SKM-1 (cell line): ENCODE results near the gene EFCAB13.

ENCODE experiments used
- DNase-seq: peaks from one replicate; lab custom pipeline; 2025; ENCODE audit not compliant: unreplicated experiment; lab: John Stamatoyannopoulos, UW

The EFCAB13 gene

GRCh38 chr17:47295037-47295873 lies 28.5 kb upstream of the EFCAB13 start:
- no peak for DNase-seq

- no peak for DNase-seq
Measured at GRCh38 chr17:47295874-47296255, 27.9 kb upstream of the EFCAB13 start.

GRCh38 chr17:47297661-47298400 lies 25.9 kb upstream of the EFCAB13 start:
- no peak for DNase-seq

GRCh38 chr17:47298712-47299111 lies 25.0 kb upstream of the EFCAB13 start:
- no peak for DNase-seq

GRCh38 chr17:47299239-47299910 lies 24.4 kb upstream of the EFCAB13 start:
- no peak for DNase-seq

GRCh38 chr17:47300718-47301117 lies 23.0 kb upstream of the EFCAB13 start:
- DNase-seq: no peak

GRCh38 chr17:47301161-47301560 lies 22.6 kb upstream of the EFCAB13 start:
- no peak for DNase-seq

- DNase-seq: no peak
Measured at GRCh38 chr17:47301831-47302230, 21.9 kb upstream of the EFCAB13 start.

- DNase-seq: no peak
Measured at GRCh38 chr17:47304186-47304585, 19.6 kb upstream of the EFCAB13 start.

GRCh38 chr17:47305302-47305923 lies 18.3 kb upstream of the EFCAB13 start:
- DNase-seq: no peak

GRCh38 chr17:47310186-47310733 lies 13.5 kb upstream of the EFCAB13 start:
- DNase-seq: no peak

GRCh38 chr17:47311420-47311819 lies 12.3 kb upstream of the EFCAB13 start:
- DNase-seq: no peak

- peak; percentile 56 for DNase-seq
Measured at GRCh38 chr17:47315451-47316266, 8.1 kb upstream of the EFCAB13 start.

- no peak for DNase-seq
Measured at GRCh38 chr17:47316311-47316710, 7.4 kb upstream of the EFCAB13 start.

- DNase-seq: no peak
Measured at GRCh38 chr17:47317119-47317518, 6.6 kb upstream of the EFCAB13 start.

GRCh38 chr17:47318197-47318918 lies 5.4 kb upstream of the EFCAB13 start:
- no peak for DNase-seq

- no peak for DNase-seq
Measured at GRCh38 chr17:47320879-47321502, 2.8 kb upstream of the EFCAB13 start.

- DNase-seq: peak; percentile 76
Measured at GRCh38 chr17:47324224-47325020, 667 bp downstream of the EFCAB13 start.
